A549 treated with DMSO at 1 μM for 4 hours (cell line): Measurements from ENCODE around the gene ATP10A. TPM values are rescaled to one million over a fixed set of nuclear protein-coding genes. Genes with fewer than 3 reads are reported as not detected.

ENCODE experiments used
- total RNA-seq: library from RNA; stranded (reverse); fragments of 200-300 nt; extraction: Qiagen RNA extraction; gene quantifications from 5 replicates; pipeline ENCODE4 v1.2.3, GENCODE V29; 2022; ENCODE audit warnings: low read depth

The ATP10A gene, protein sequence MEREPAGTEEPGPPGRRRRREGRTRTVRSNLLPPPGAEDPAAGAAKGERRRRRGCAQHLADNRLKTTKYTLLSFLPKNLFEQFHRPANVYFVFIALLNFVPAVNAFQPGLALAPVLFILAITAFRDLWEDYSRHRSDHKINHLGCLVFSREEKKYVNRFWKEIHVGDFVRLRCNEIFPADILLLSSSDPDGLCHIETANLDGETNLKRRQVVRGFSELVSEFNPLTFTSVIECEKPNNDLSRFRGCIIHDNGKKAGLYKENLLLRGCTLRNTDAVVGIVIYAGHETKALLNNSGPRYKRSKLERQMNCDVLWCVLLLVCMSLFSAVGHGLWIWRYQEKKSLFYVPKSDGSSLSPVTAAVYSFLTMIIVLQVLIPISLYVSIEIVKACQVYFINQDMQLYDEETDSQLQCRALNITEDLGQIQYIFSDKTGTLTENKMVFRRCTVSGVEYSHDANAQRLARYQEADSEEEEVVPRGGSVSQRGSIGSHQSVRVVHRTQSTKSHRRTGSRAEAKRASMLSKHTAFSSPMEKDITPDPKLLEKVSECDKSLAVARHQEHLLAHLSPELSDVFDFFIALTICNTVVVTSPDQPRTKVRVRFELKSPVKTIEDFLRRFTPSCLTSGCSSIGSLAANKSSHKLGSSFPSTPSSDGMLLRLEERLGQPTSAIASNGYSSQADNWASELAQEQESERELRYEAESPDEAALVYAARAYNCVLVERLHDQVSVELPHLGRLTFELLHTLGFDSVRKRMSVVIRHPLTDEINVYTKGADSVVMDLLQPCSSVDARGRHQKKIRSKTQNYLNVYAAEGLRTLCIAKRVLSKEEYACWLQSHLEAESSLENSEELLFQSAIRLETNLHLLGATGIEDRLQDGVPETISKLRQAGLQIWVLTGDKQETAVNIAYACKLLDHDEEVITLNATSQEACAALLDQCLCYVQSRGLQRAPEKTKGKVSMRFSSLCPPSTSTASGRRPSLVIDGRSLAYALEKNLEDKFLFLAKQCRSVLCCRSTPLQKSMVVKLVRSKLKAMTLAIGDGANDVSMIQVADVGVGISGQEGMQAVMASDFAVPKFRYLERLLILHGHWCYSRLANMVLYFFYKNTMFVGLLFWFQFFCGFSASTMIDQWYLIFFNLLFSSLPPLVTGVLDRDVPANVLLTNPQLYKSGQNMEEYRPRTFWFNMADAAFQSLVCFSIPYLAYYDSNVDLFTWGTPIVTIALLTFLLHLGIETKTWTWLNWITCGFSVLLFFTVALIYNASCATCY (N-terminal part only)
- 6.1 to 7.7 TPM (median 6.8 TPM) in 5 replicates for total RNA-seq

DNA sequence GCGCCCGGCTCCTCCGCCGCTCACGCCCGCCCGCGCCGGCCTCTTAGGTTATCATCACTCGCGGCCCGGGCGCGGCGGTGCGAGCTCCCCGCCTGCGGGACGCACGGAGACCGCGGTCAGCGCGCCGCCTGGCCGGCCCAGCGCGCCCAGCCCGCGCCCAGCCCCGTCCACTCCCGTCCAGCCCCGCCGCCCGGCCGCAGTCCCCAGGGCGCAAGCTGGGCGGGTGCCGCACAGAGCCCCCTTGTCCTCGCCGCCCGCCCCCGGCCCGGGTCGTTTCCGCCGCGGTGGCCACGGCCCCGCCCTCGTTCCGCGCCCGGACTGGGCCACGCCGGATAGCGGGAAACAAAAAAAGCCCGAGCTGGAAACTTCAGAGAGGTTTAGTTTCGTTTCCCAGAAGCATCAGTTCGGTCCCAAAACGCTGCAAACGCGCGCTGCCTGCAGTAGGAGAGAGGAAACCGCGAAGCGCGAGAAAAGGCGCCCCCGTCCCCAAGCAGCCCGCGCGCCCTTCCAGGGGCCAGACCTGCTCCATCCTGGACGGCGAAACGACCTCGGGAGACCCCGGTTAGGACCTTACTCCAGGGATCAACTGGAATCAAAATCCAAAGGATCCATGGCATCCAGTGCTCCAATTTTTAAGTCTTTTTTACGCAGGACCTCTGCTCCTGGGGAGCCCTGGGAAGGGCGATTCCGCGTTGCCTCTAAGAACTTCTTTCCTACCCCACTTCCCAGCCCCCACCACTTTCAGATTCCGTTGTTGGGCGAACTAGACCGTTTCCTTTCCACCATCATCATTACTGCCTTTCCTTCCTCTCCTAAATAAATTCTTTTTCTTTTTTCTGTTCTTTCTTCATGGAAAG lies at the start of gene ATP10A:
Gene ATP10A (minus strand): TSS at position 217 of the 857 bp plus-strand sequence. CDS start 231 bp downstream, outside the sequence.

